Neural cell (in vitro differentiated cells): ENCODE results near the gene LYRM7. TPM values are rescaled to one million over a fixed set of nuclear protein-coding genes. Genes with fewer than 3 reads are reported as not detected.

Experiments used
- H2AFZ ChIP-seq: fragments of 200-600, 300-800 bp; sonication (generic), shearing (Covaris generic); 2 replicates; pipeline ENCODE4 v1.6.0; 2014; ENCODE audit warnings: low read depth, mild to moderate bottlenecking, antibody characterized with exemption, low read length, moderate library complexity
- H3F3A ChIP-seq: fragments of 200-600 bp; shearing (Covaris generic); 2 replicates; pipeline ENCODE4 v1.6.1; 2016; ENCODE audit warnings: mild to moderate bottlenecking, moderate library complexity, mixed read lengths, antibody characterized with exemption, low read length; ENCODE audit not compliant: insufficient read depth, poor library complexity, severe bottlenecking
- H3K27ac ChIP-seq: fragments of 200-600, 300-800 bp; sonication (generic), shearing (Covaris generic); 2 replicates; pipeline ENCODE4 v1.5.1; 2014; ENCODE audit warnings: mild to moderate bottlenecking, low read length, moderate library complexity
- H3K27me3 ChIP-seq: fragments of 300-800, 200-600 bp; sonication (generic), shearing (Covaris generic); 2 replicates; pipeline ENCODE4 v1.6.0; 2014; ENCODE audit warnings: mild to moderate bottlenecking, low read depth, low read length, moderate library complexity; ENCODE audit not compliant: insufficient read depth
- H3K36me3 ChIP-seq: fragments of 300-800, 200-600 bp; sonication (generic), shearing (Covaris generic); 2 replicates; pipeline ENCODE4 v1.5.1; 2014; ENCODE audit warnings: mild to moderate bottlenecking, antibody characterized with exemption, low read length, moderate library complexity; ENCODE audit not compliant: insufficient read depth
- H3K4me2 ChIP-seq: fragments of 300-800, 200-600 bp; sonication (generic), shearing (Covaris generic); 2 replicates; pipeline ENCODE4 v1.6.0; 2014; ENCODE audit warnings: mild to moderate bottlenecking, low read length
- H3K4me3 ChIP-seq: fragments of 300-800, 200-600 bp; sonication (generic), shearing (Covaris generic); 2 replicates; pipeline ENCODE4 v1.5.1; 2014; ENCODE audit warnings: mild to moderate bottlenecking, low read length, moderate library complexity
- H3K79me2 ChIP-seq: fragments of 200-600 bp; shearing (Covaris generic); replicated peaks from 2 replicates; pipeline ENCODE4 v1.6.0; 2014; ENCODE audit warnings: mild to moderate bottlenecking, low read length, moderate library complexity; ENCODE audit not compliant: insufficient read depth
- H3K9ac ChIP-seq: fragments of 300-800, 200-600 bp; sonication (generic), shearing (Covaris generic); 2 replicates; pipeline ENCODE4 v1.6.1; 2016; ENCODE audit warnings: mild to moderate bottlenecking, low read length, mixed read lengths
- H3K9me2 ChIP-seq: fragments of 200-600 bp; shearing (Covaris generic); 2 replicates; pipeline ENCODE4 v1.6.1; 2016; ENCODE audit warnings: mild to moderate bottlenecking, low read length, mixed read lengths; ENCODE audit not compliant: insufficient read depth
- H3K9me3 ChIP-seq: fragments of 200-600, 300-800 bp; sonication (generic), shearing (Covaris generic); 2 replicates; pipeline ENCODE4 v1.6.1; 2016; ENCODE audit warnings: mild to moderate bottlenecking, mixed run types, low read length, moderate library complexity, mixed read lengths
- H4K20me1 ChIP-seq: fragments of 200-600 bp; shearing (Covaris generic); 2 replicates; pipeline ENCODE4 v1.6.1; 2016; ENCODE audit warnings: mild to moderate bottlenecking, mixed run types; ENCODE audit not compliant: insufficient read depth
- CTCF ChIP-seq: fragments of 450-650 bp; IDR thresholded peaks from 2 replicates; pipeline ENCODE4 v1.5.1; 2014; ENCODE audit warnings: antibody characterized with exemption, mild to moderate bottlenecking, moderate library complexity; ENCODE audit not compliant: poor library complexity, severe bottlenecking
- EP300 ChIP-seq: fragments of 450-650 bp; conservative IDR thresholded peaks from 2 replicates; pipeline ENCODE4 v1.6.1; 2014; ENCODE audit warnings: antibody characterized with exemption, mild to moderate bottlenecking, moderate library complexity; ENCODE audit not compliant: poor library complexity, severe bottlenecking
- EZH2 ChIP-seq: fragments of 200-600, 300-800 bp; shearing (Covaris generic), sonication (generic); IDR thresholded peaks from 2 replicates; pipeline ENCODE4 v1.6.1; 2014; ENCODE audit warnings: antibody characterized with exemption, low read length, borderline replicate concordance, mild to moderate bottlenecking; ENCODE audit not compliant: insufficient read depth, poor library complexity, severe bottlenecking
- MXI1 ChIP-seq: fragments of 450-650 bp; conservative IDR thresholded peaks from 2 replicates; pipeline ENCODE4 v1.6.1; 2014; ENCODE audit warnings: antibody characterized with exemption, mild to moderate bottlenecking; ENCODE audit not compliant: poor library complexity, severe bottlenecking
- RAD21 ChIP-seq: fragments of 450-650 bp; conservative IDR thresholded peaks from 2 replicates; pipeline ENCODE4 v1.6.1; 2014; ENCODE audit warnings: antibody characterized with exemption, mild to moderate bottlenecking, moderate library complexity
- REST ChIP-seq: IDR thresholded peaks from 2 replicates; pipeline ENCODE4 v1.6.1; 2012; ENCODE audit warnings: borderline replicate concordance
- SMC3 ChIP-seq: fragments of 450-650 bp; conservative IDR thresholded peaks from 2 replicates; pipeline ENCODE4 v1.6.1; 2014; ENCODE audit warnings: antibody characterized with exemption, mild to moderate bottlenecking, moderate library complexity; ENCODE audit not compliant: poor library complexity
- TAF1 ChIP-seq: IDR thresholded peaks from 2 replicates; pipeline ENCODE4 v1.6.1; 2012; ENCODE audit warnings: low read depth
- polyA plus RNA-seq: library from polyadenylated mRNA; depleted of rRNA; stranded (reverse); fragments of >200 nt; gene quantifications from 2 replicates; pipeline ENCODE4 v1.2.3, GENCODE V29; 2014

LYRM7 gene
- polyA plus RNA-seq, 1 donor from 2014 or later: 8.3 TPM

- no peak for TF ChIP-seq REST
- Histone ChIP-seq H3K79me2 (no peaks in the 10 kb centered on the region), H3F3A (no peaks in the 10 kb centered on the region)
Observed at GRCh38 chr5:131218392-131218791, 47.6 kb downstream of the LYRM7 start.

GRCh38 chr5:131220566-131220965 is 49.8 kb downstream of the LYRM7 start:
- Histone ChIP-seq H4K20me1 (no peaks in the 10 kb centered on the region), H3K4me2 (no peak overlapping the region), H3F3A (no peaks in the 10 kb centered on the region), H3K4me3 (no peak overlapping the region), H3K36me3 (no peaks in the 10 kb centered on the region), H3K27me3 (no peaks in the 10 kb centered on the region), H3K9me3 (no peaks in the 10 kb centered on the region), H3K79me2 (no peaks in the 10 kb centered on the region), H3K27ac (no peak overlapping the region), H2AFZ (no peak overlapping the region), H3K9me2 (no peaks in the 10 kb centered on the region), H3K9ac (no peak overlapping the region)
- no peak for TF ChIP-seq EP300
- no peak for TF ChIP-seq SMC3
- TF ChIP-seq TAF1: no peak
- TF ChIP-seq REST: no peak
- no peak for TF ChIP-seq RAD21
- no peak for TF ChIP-seq EZH2
- TF ChIP-seq CTCF: no peak
- TF ChIP-seq MXI1: no peak

More at GRCh38 chr5:131218392-131218791, 47.6 kb downstream of the LYRM7 start:
- Histone ChIP-seq H3K9ac (no peak overlapping the region), H3K4me2 (no peak overlapping the region), H3K27ac (no peak overlapping the region), H4K20me1 (no peaks in the 10 kb centered on the region), H3K9me2 (no peaks in the 10 kb centered on the region), H3K4me3 (no peak overlapping the region), H3K9me3 (no peaks in the 10 kb centered on the region), H3K27me3 (no peaks in the 10 kb centered on the region), H2AFZ (no peak overlapping the region), H3K36me3 (no peaks in the 10 kb centered on the region)
